Stromal cell of bone marrow (primary cell): ENCODE data around the gene TEAD1.
A peak's percentile ranks its signal among the peaks of the same experiment; 100 is the strongest.
"Not testable (repeated sequence)": the region's sequence is repeated elsewhere in the genome, so short reads cannot be mapped to it uniquely, and the experiment has no call there.

ENCODE experiments used
- DNase-seq: peaks from one replicate; pipeline ENCODE4 v3.0.0-alpha.2; 2012; ENCODE audit warnings: low read depth

The TEAD1 gene

GRCh38 chr11:12864316-12865156 is 190.3 kb downstream of the TEAD1 start:
- no peak for DNase-seq

- no peak for DNase-seq
Measured at GRCh38 chr11:12865863-12866595, 191.8 kb downstream of the TEAD1 start.

- no peak for DNase-seq
Measured at GRCh38 chr11:12867531-12867930, 193.3 kb downstream of the TEAD1 start.

- no peak for DNase-seq
Measured at GRCh38 chr11:12868315-12869073, 194.3 kb downstream of the TEAD1 start.

GRCh38 chr11:12871241-12871640 is 197.0 kb downstream of the TEAD1 start:
- no peak for DNase-seq

GRCh38 chr11:12871788-12872321 is 197.6 kb downstream of the TEAD1 start:
- DNase-seq = no peak

- DNase-seq = no peak
Measured at GRCh38 chr11:12876340-12876739, 202.1 kb downstream of the TEAD1 start.

GRCh38 chr11:12876988-12877387 is 202.8 kb downstream of the TEAD1 start:
- DNase-seq = no peak

- not testable (repeated sequence) for DNase-seq
Measured at GRCh38 chr11:12877508-12877907, 203.3 kb downstream of the TEAD1 start.

GRCh38 chr11:12880327-12880726 is 206.1 kb downstream of the TEAD1 start:
- DNase-seq = no peak

GRCh38 chr11:12882670-12883069 is 208.4 kb downstream of the TEAD1 start:
- DNase-seq = no peak

- no peak for DNase-seq
Measured at GRCh38 chr11:12884751-12885318, 210.6 kb downstream of the TEAD1 start.

GRCh38 chr11:12885717-12886239 is 211.6 kb downstream of the TEAD1 start:
- DNase-seq = no peak

- no peak for DNase-seq
Measured at GRCh38 chr11:12886508-12886907, 212.3 kb downstream of the TEAD1 start.

GRCh38 chr11:12888525-12889158 is 214.4 kb downstream of the TEAD1 start:
- DNase-seq = peak; percentile 89

GRCh38 chr11:12889243-12889642 is 215.0 kb downstream of the TEAD1 start:
- DNase-seq = peak; percentile 78

- DNase-seq = no peak
Measured at GRCh38 chr11:12890476-12890875, 216.3 kb downstream of the TEAD1 start.

- no peak for DNase-seq
Measured at GRCh38 chr11:12893787-12894672, 219.8 kb downstream of the TEAD1 start.

GRCh38 chr11:12897390-12897789 is 223.2 kb downstream of the TEAD1 start:
- DNase-seq = no peak

- DNase-seq = no peak
Measured at GRCh38 chr11:12897867-12898266, 223.6 kb downstream of the TEAD1 start.
